Limb (tissue), 2 donors: ENCODE data around the gene FBF1.
"Not testable (repeated sequence)": the region's sequence is repeated elsewhere in the genome, so short reads cannot be mapped to it uniquely, and the experiment has no call there.

ENCODE experiments used
- DNase-seq, 2 donors: peaks; one replicate each; pipeline ENCODE4 v3.0.0-alpha.2; 2016; ENCODE audit errors: extremely low spot score in 2 of 2

The FBF1 gene

DNA sequence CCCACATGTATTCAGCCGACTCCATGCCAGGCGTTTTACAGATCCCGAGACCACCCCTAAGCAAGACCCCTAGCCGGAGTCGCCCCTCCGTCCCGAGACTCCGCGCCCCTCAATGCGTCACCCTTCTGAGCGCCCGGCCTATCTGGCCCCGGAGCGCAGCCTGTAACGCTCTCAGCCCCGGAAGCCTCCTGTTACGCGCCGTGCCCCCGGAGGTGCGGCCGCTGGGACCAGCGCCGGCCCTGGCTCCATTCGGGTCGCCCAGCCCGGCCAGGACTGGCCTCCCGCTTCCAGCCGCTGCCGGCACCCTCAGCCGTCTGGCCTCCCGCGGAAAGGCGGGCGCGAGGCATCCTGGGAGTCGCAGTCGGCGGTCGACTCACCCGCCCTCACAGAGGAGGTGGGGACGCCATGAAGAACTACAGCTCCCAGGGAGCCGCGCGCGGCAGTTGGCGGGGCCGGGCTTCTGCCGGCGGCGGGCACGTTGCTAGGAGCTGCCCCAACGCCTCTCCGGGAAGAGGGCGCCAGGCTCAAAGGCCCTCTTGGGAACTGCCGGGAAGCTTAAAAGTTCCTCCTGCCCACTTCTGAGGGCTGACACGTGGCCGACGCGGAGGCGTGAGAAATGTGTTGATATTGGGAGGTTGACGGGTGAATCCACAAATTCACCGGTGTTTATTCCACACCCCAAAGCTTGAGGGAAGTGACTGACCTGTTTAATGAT is at the start of gene FBF1:
FBF1 (minus strand) TSS at position 316 of the 715 bp plus-strand sequence. CDS start 2,893 bp downstream, outside the sequence.
- peak; percentile 92 to 95 for DNase-seq

- no peak for DNase-seq
Measured at GRCh38 chr17:75987041-75987440, 46.2 kb upstream of the FBF1 start.

DNA sequence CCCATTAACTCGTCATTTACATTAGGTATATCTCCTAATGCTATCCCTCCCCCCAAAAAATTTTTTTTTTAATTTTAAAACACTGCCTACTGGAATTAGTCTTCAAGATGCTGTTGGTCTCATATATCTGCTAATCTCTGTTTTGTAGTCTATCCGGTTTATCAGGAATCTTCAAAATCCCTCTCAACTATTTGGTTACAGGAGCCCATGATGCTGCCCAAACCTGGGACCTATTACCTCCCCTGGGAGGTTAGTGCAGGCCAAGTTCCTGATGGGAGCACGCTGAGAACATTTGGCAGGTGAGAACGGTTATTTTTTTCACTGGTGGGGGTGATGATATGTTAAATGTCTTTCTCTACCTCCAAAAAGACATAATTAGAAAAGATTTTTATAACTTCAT is 45.1 kb upstream of the FBF1 start:
- no peak for DNase-seq

- no peak for DNase-seq
Measured at GRCh38 chr17:75983501-75984181, 42.8 kb upstream of the FBF1 start.

GRCh38 chr17:75981019-75981615 is 40.3 kb upstream of the FBF1 start:
- DNase-seq: no peak

DNA sequence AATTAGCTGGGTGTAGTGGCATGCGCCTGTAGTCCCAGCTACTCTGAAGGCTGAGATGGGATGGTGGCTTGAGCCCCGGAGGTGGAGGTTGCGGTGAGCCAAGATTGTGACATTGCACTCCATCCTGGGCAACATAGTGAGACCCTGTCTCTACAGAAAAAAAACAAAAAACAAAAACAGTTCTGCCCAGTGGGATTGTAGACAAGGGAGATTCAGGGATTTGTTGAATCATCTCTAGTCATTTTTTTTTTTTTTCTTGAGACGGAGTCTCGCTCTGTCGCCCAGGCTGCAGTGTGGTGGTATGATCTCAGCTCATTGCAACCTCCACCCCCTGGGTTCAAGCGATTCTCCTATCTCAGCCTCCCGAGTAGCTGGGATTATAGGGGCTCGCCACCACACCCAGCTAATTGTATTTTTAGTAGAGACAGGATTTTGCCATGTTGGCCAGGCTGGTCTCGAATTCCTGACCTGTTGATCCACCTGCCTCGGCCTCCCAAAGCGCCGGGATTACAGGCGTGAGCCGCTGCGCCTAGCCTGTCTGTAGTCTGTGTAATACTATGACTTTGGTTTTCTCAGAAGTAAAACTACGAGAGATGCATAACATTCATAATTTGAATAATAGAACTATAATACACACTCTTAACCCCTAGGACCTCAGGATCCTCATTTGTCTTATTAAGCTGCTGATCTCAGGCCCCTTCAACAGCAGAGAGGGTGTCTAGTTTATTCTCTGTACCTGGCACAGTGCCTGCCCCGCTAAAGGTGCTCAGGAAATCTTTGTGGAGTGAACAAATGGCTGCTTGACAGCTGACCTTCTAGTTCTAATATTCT is 39.6 kb upstream of the FBF1 start:
- DNase-seq: no peak

DNA sequence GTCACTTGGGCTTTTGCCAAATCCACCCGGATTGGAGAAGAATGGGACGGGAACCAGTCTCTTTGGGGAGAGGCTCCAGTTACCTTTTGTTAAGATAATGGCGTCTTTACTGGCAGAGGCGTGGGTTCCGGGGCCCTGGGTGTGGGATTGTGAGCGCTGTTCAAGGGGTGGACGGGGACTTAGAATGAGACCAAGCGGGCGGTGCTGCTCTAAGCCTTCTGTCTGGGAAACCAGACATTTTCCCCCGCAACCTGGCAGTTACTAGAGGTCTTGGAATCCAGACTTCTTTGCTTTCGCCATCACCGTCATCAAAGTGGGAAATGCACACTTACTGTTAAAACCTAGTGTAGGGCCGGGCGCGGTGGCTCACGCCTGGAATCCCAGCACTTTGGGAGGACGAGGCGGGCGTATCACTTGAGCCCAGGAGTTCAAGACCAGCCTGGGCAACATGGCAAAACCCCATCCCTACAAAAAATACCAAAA is 38.9 kb upstream of the FBF1 start:
- DNase-seq: no peak

- peak; percentile 97 to 98 for DNase-seq
Measured at GRCh38 chr17:75978938-75979704, 38.3 kb upstream of the FBF1 start, which contains the start of the genes ACOX1 and TEN1. Gene ACOX1 (minus strand): TSS chr17:75979166. CDS start chr17:75979073, 93 bp downstream. Gene TEN1 (plus strand): TSS chr17:75979240. CDS start chr17:75986193, 6,953 bp downstream.

DNA sequence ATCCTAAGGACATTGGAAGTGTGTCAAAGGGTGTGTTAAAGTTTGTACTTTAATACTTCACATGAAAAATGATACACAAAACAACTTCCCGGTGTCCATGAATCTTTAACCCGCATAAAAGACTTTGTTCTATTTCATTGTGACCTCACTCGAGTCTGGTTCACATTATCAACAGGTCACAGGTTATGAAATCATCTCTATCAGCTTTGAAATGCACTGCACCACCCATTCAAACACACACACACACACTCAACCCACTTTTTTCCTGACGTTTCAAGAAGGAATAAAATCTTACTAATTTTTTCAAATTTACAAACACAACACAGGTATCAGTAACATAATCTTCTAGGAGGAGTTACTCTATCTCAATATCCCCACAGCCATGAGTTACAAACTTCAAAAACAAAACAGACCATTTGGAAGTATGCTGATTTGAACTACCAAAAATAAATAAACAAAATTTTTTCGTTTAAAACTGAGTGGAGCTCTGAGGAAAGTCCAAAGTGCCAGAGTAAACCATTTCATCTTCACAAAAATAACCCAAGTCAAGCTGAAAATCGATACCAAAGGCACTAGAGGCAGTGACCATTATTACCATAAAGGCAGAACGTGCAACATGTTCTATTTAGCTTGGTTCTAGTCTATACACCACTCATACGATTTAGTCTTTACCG is 35.5 kb upstream of the FBF1 start:
- DNase-seq: no peak

GRCh38 chr17:75975757-75976174 is 34.9 kb upstream of the FBF1 start:
- no peak for DNase-seq

GRCh38 chr17:75975187-75975586 is 34.3 kb upstream of the FBF1 start:
- DNase-seq: not testable (repeated sequence)

DNA sequence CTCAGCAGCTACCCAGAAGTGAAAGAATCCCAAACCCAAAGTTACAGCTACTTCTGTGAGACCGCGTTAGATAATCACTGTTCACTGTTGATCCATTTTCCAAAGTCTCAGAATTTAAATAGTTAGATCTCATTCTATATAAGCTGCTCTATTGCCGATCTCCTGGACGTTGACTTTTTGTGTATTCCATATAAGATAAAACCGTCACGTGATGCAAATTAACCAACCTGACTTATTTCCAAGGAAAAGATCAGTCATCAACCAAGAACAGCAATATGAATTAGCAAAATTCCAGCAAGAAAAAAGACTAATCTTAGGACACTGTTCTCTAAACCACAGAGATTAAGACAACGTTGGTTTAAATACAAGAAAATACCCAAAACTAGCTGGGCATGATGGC is 29.8 kb upstream of the FBF1 start:
- DNase-seq: no peak

- DNase-seq: no peak
Measured at GRCh38 chr17:75970011-75970523, 29.2 kb upstream of the FBF1 start.

GRCh38 chr17:75969044-75969443 is 28.2 kb upstream of the FBF1 start:
- DNase-seq: not testable (repeated sequence)

DNA sequence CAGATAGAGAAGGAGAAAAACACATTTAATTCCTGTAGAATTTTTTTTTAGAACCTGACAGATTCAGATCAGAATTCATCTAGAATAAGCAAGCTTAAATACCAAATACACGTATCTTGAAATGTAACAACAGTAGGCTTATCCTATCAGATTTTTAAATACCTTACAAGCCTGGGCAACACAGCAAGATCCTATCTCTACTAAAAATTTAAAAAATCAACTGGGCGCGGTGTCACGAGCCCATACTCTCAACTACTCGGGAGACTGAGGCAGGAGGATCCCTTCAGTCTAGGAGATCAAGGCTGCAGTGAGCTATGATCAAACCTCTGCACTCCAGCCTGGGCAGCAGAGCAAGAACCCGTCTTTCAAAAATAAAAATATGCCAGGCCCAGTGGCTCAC is 24.6 kb upstream of the FBF1 start:
- no peak for DNase-seq

- no peak for DNase-seq
Measured at GRCh38 chr17:75959839-75960511, 19.1 kb upstream of the FBF1 start.

DNA sequence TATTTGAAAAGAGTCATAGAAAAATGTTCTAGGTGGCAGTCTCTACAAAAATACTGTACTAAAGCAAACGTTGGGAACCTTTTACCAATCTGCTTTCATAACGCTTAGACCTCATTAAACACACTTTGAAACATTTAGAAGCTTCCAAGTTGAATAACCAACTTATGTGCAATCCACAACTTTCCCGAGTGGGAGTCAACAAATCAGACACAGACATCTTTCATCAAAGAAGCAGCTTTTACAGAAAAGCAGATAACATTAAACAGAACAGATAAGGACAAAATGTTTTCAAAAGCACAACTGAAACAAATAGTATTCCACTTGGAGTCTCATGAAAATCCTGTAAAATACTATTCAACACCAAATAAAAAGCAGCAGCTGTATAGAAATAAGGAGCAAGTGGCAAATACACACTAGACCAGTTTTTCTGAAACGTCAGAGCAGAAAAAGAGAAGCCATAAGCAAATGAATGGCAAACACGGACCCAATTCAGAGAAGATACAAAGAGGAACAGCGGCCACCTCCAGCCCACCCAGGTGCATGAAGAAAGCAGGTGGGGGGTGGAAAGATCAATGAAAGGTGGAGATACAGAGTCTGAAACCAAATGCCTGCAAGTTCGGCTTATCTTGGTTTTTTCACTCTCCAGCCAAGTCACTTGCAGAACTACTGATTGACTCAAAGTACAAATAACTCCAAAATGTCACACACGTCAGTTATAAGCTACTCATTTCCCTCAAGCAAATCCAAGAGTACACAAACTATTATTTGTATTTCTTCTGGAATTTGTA is 18.4 kb upstream of the FBF1 start:
- no peak for DNase-seq

DNA sequence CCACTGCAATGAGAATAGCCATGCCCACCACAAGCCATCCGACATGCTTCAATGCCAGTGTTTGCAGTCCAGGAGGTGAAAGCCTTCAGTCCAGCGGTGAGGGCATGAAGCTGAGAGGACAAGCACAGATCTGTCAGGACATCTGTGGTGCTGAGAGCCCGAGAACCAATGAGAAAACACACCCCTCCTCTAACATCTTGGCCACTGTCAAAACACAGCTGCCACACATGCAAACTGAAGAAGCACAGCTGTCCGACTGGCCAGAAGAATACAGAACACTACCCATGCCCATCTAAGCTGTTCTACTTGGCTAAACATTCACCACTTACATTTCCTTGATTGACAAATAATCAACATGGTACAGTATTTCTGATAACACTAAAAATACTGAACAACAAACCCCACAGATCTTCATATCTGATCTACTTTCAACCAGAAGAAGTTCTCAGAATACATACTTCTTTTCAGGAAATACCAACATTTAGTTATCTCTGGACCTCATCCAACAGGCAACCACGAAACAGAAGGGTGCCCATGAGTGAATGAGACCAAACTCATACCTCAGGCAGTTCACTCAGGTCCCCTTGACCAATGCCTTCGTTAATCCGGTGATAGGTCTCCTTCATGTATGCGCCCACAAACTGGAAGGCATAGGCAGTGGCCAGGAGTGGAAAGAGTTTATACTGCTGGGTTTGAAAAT is 10.2 kb upstream of the FBF1 start:
- peak in 1 of 2 donors; percentile 29 for DNase-seq
